HFF-Myc (cell line): ENCODE results near the gene ADAM19.

ENCODE experiments used
- DNase-seq: peaks from one replicate; pipeline ENCODE4 v3.0.0-alpha.2; 2011; ENCODE audit warnings: low read depth; ENCODE audit errors: extremely low read depth
- H3K4me3 ChIP-seq: replicated peaks from 2 replicates; pipeline ENCODE4 v1.5.1; 2011; ENCODE audit warnings: low read depth, mild to moderate bottlenecking, control low read depth, low read length
- CTCF ChIP-seq: IDR thresholded peaks from 2 replicates; pipeline ENCODE4 v1.5.1; 2012; ENCODE audit warnings: mild to moderate bottlenecking, low read depth, low read length, control low read depth; ENCODE audit errors: missing control alignments

Gene ADAM19

GRCh38 chr5:157562111-157562581 lies 13.4 kb downstream of the ADAM19 start:
- TF ChIP-seq CTCF = no peak
- no peak for DNase-seq

GRCh38 chr5:157561110-157561509 lies 14.5 kb downstream of the ADAM19 start:
- no peak for TF ChIP-seq CTCF
- H3K4me3 ChIP-seq = no peak overlapping the region
- no peak for DNase-seq

More at GRCh38 chr5:157562111-157562581, 13.4 kb downstream of the ADAM19 start:
- no peak overlapping the region for H3K4me3 ChIP-seq

- H3K4me3 ChIP-seq = no peak overlapping the region
- DNase-seq = peak; percentile 65
- no peak for TF ChIP-seq CTCF
These were observed 16.3 kb downstream of the ADAM19 start for GRCh38 chr5:157559301-157559700.

GRCh38 chr5:157558681-157559080 lies 16.9 kb downstream of the ADAM19 start:
- H3K4me3 ChIP-seq = peak overlapping the region; percentile 5; the same call in 1 of the 2 replicates
- DNase-seq = no peak
- TF ChIP-seq CTCF = no peak

- no peak for TF ChIP-seq CTCF
- DNase-seq = peak; percentile 78
- no peak overlapping the region for H3K4me3 ChIP-seq
These were observed 17.5 kb downstream of the ADAM19 start for GRCh38 chr5:157558041-157558595.

GRCh38 chr5:157556615-157557418 lies 18.8 kb downstream of the ADAM19 start:
- no peak overlapping the region for H3K4me3 ChIP-seq
- no peak for TF ChIP-seq CTCF
- DNase-seq = no peak
